GM18951 (cell line): ENCODE results near the gene MGAT5.

Source experiments
- POLR2A ChIP-seq: IDR thresholded peaks from 4 replicates; pipeline ENCODE4 v1.6.1; 2011; ENCODE audit warnings: mild to moderate bottlenecking; ENCODE audit not compliant: insufficient read length, insufficient read depth; ENCODE audit errors: extremely low read depth
- in situ Hi-C: fragments of 300-500 bp; cut with MboI; formaldehyde crosslinking; loops from one replicate; pipeline ENCODE4 v1.12.0; 2022; ENCODE audit warnings: low sequenced_read_pairs, mixed read lengths, inconsistent platforms; ENCODE audit not compliant: unreplicated experiment

MGAT5 gene

GRCh38 chr2:134315471-134315870 lies 61.6 kb downstream of the MGAT5 start:
- in situ Hi-C loops: no loop called here
- TF ChIP-seq POLR2A: no peak

DNA sequence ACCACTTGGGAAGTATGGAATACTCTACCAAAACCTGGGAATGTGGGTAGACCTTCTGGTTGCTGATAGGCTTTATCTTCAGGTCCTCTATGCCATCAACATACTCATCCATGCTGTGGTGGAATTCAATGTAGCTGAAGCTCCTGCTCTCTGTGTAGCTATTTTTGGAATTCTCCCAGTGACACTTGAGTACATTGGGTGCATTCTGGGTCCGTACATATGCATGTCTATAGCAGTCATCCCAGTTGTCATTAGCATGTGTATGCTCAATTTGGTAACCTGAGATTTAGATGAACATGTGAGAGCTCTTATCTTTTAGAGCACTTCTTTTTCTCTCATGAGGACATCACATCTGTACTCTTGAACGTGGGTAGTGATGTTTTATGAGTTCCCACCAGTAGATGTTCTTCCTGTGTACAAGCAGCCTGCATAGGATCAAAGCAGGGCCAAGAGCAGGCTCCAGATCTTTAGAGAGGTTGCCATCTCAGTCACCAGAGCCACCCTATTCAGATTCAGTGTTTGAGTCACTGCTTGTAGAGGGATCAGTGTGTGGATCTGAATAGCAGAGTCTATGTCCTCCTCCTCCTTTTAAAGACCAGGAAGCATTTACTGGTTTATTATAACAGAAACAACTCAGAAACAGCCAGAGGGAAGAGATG lies 65.9 kb downstream of the MGAT5 start:
- in situ Hi-C loops: no loop called here

DNA sequence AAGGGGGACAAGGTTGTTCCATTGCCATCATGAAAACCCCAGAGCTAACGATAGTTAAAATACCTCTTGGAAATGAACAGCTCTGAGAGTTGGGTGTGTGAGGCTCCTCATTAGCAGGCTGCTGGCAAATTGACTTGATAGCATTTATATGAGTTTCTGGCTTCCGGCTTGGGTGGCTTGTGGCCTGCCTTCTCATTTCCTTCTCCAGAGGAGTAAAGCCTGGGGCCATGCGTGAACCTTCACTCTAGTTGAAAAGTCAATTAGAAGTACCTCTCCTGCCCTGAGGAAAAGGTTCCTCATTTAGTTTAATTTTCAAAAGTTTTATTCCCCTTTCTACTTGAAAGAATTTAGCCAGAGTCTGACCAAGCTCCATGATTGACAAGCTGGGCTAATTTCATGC lies 67.1 kb downstream of the MGAT5 start:
- in situ Hi-C loops: no loop called here
- no peak for TF ChIP-seq POLR2A

More for the DNA sequence above, 65.9 kb downstream of the MGAT5 start:
- no peak for TF ChIP-seq POLR2A

DNA sequence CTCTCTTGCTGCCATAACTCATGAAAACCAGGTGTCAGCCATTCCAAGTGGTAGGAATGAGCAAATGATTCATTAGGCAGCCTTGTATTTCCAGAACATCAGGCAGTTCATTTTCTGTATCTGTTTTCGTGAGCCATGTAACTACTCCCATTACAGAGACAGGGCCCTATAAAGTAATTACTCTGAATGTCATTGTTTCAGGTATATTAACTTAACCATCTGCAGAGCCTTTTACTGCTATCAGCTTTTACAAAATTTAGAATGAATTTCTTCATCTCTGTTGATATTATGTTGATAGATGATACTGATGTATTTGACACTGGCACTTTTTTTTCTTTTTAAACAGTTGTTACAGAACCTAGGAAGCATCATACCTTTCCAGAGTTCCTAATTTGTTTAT lies 69.9 kb downstream of the MGAT5 start:
- no peak for TF ChIP-seq POLR2A
- in situ Hi-C loops: no loop called here

DNA sequence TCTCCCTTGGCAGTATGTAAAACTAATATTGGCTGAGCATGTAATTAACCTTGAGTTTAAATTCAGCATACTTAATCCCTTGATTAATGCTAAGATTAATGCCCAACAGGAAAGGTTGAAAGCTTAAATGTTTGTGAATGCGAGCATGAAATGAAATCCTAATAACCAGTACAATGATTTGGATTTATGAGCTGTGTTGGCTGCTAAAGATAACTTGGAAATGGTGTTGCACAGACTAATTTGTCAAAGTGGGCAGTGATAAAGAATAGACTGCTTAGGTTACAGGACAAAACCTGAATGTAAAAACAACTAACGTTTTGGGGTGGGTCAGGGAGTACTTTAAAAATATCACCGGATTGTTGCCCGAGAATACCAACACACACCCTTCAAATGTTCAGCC lies 70.6 kb downstream of the MGAT5 start:
- in situ Hi-C loops: no loop called here
- TF ChIP-seq POLR2A: no peak

- TF ChIP-seq POLR2A: no peak
- in situ Hi-C loops: no loop called here
These were observed 71.1 kb downstream of the MGAT5 start for GRCh38 chr2:134324947-134325346.

GRCh38 chr2:134325696-134326095 lies 71.8 kb downstream of the MGAT5 start:
- no peak for TF ChIP-seq POLR2A
- in situ Hi-C loops: no loop called here

GRCh38 chr2:134327367-134327766 lies 73.5 kb downstream of the MGAT5 start:
- no peak for TF ChIP-seq POLR2A
- in situ Hi-C loops: no loop called here

- in situ Hi-C loops: no loop called here
- no peak for TF ChIP-seq POLR2A
These were observed 77.2 kb downstream of the MGAT5 start for GRCh38 chr2:134331081-134331480.

DNA sequence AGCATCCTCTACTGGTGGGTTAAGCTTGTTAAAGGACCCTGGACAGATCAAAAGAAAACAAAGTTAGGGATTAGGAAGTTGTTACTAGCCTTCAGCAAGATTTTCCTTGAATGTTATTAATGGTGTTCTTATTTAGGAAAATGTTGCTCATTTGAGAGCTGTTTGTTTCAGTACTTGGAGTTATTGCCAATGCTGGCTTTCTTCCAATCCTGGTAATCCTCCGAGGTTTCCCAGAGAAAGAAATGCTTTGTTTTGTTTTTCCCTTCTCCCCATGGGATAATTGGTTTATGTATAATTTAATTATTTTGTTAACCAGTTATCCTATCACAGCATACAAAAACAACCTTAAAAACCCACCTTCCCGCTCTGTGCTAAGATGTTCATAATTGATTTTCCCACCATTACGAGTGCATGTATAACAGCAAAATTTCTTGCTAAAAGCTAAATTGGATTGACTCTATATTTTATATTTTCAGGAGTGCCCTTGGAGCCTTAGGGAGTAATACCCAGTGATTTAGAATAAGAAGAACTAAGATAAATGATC lies 79.8 kb downstream of the MGAT5 start:
- in situ Hi-C loops: no loop called here

GRCh38 chr2:134334542-134335353 lies 80.9 kb downstream of the MGAT5 start:
- in situ Hi-C loops: no loop called here
- TF ChIP-seq POLR2A: no peak

More for the DNA sequence above, 79.8 kb downstream of the MGAT5 start:
- TF ChIP-seq POLR2A: no peak

DNA sequence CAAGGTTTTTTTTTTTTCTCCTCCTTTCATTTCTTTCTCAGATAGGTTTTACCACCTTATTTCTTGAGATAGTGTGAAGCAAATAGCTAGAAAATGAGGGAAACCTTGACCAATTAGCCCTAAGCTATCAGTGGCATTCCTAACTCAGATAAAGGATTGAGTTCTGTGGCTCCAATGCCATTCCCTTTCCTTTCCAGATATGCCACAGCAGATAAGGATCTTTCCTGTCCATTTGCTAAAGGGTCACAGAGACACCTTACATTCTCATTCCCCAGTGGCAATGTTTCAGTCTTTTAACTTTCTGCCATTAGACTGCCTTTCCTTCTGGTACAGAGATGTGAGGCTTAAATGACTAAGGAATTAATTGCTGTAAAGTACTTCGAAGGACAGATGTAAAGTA lies 81.7 kb downstream of the MGAT5 start:
- in situ Hi-C loops: no loop called here

GRCh38 chr2:134336352-134336751 lies 82.5 kb downstream of the MGAT5 start:
- TF ChIP-seq POLR2A: no peak
- in situ Hi-C loops: no loop called here

More for the DNA sequence above, 81.7 kb downstream of the MGAT5 start:
- no peak for TF ChIP-seq POLR2A

- in situ Hi-C loops: no loop called here
- TF ChIP-seq POLR2A: no peak
These were observed 83.0 kb downstream of the MGAT5 start for GRCh38 chr2:134336921-134337320.
